Lung (tissue), 12 donors: ENCODE results near the gene PIWIL4. TPM values are rescaled to one million over a fixed set of nuclear protein-coding genes. Genes with fewer than 3 reads are reported as not detected.

Source experiments
- ATAC-seq: fragments of 200-7000 bp; cut with Tn5 transposase; one replicate; pipeline ENCODE4 v1.9.1; 2020; ENCODE audit warnings: moderate number of reproducible peaks; ENCODE audit not compliant: insufficient read depth, low FRiP score
- DNase-seq, 3 donors: peaks; one replicate each; pipeline ENCODE4 v3.0.0-alpha.2; 2013 to 2017
- H3K27ac ChIP-seq, 2 donors: one replicate each; pipeline ENCODE4 v1.5.1; 2013; ENCODE audit warnings: mild to moderate bottlenecking in 2 of 2, moderate library complexity in 2 of 2, control low read depth in 1 of 2, inconsistent platforms in 1 of 2, low read depth in 1 of 2, low read length in 1 of 2
- H3K27me3 ChIP-seq, 3 donors: one replicate each; pipeline ENCODE4 v1.5.1; 2013; ENCODE audit warnings: low read length in 2 of 3; ENCODE audit not compliant: control insufficient read depth in 3 of 3, insufficient read depth in 3 of 3
- H3K36me3 ChIP-seq, 4 donors: one replicate each; pipeline ENCODE4 v1.5.1; 2013; ENCODE audit warnings: low read length in 4 of 4, mild to moderate bottlenecking in 1 of 4, moderate library complexity in 1 of 4; ENCODE audit not compliant: control insufficient read depth in 4 of 4, insufficient read depth in 4 of 4
- H3K4me1 ChIP-seq, 5 donors: one replicate each; pipeline ENCODE4 v1.5.1; 2013; ENCODE audit warnings: low read length in 5 of 5, mild to moderate bottlenecking in 2 of 5, moderate library complexity in 1 of 5; ENCODE audit not compliant: control insufficient read depth in 5 of 5, insufficient read depth in 5 of 5
- H3K4me3 ChIP-seq: one replicate; pipeline ENCODE4 v1.5.1; 2013; ENCODE audit warnings: mild to moderate bottlenecking, control low read depth, moderate library complexity
- H3K9ac ChIP-seq, 2 donors: one replicate each; pipeline ENCODE4 v1.5.1; 2013; ENCODE audit warnings: low read length in 2 of 2, control low read depth in 1 of 2; ENCODE audit not compliant: insufficient read depth in 1 of 2
- H3K9me3 ChIP-seq, 4 donors: one replicate each; pipeline ENCODE4 v1.5.1; 2013; ENCODE audit warnings: low read length in 3 of 4, mild to moderate bottlenecking in 1 of 4, moderate library complexity in 1 of 4; ENCODE audit not compliant: control insufficient read depth in 4 of 4, insufficient read depth in 3 of 4
- CTCF ChIP-seq: IDR thresholded peaks from 2 replicates; pipeline ENCODE4 v1.5.1; 2012; ENCODE audit warnings: mild to moderate bottlenecking; ENCODE audit errors: control extremely low read depth, extremely low read depth
- WGBS, 2 donors: extraction: QIAGEN DNeasy Blood & Tissue Kit; methylation state at CpG; one replicate each; pipeline ENCODE4 v1.1.7; 2013; 5-methylcytosine and 5-hydroxymethylcytosine counted together
- polyA plus RNA-seq, 2 donors: library from polyadenylated mRNA; stranded (reverse); fragments of 200-250 nt; gene quantifications; one replicate each; pipeline ENCODE4 v1.2.1, GENCODE V29; 2013
- total RNA-seq, 2 donors: library from RNA; depleted of rRNA in 1 of 2; stranded (reverse); fragments of >200 nt in 1 of 2; gene quantifications; one replicate each; pipeline ENCODE4 v1.2.1, GENCODE V29; 2014 to 2021
- donor health status: control.
- donor health status: control.
- donor health status: Bipolar disorder and iron deficiency.
- donor health status: healthy.
- donor health status: DM: yes; HTN: yes; CAD: no.

The PIWIL4 gene
- total and polyA plus RNA-seq, 4 donors: 1.8 to 5.8 (median 3.1) TPM

GRCh38 chr11:94558468-94558867 is 8.7 kb upstream of the PIWIL4 start:
- 85 to 93% methylated on average over 1 of the region's 1 CpG for WGBS, 2 donors
- H3K4me3 ChIP-seq: no peak overlapping the region
- H3K27ac ChIP-seq: no peak overlapping the region
- TF ChIP-seq CTCF: no peak
- H3K4me1 ChIP-seq: peaks cover 0 to 4% (median 0%) of the 10 kb centered on the region in 5 donors
- no peak overlapping the region for H3K9ac ChIP-seq
- H3K27me3 ChIP-seq: no peaks in the 10 kb centered on the region
- DNase-seq (no peak), ATAC-seq (no peak)
- H3K36me3 ChIP-seq: no peaks in the 10 kb centered on the region
- no peaks in the 10 kb centered on the region for H3K9me3 ChIP-seq

DNA sequence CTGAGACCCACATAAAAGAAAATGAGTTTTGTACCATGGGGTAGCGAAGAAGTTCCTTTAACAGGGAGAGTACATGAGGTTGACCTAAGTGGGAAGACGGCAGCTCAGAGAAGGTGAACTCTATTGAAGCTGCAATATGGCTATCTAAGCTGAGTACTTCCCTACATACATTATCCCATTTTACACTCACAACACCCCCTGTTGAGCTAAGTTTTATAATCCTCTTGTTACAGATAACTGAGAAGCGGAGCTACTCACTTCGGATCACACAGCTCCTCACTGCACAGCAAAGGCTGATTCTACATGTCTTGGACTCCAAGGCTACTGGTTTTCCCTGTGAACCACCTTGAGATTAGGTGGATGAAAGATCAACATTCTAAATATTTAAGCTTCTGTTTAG is 8.2 kb upstream of the PIWIL4 start:
- Histone ChIP-seq H3K4me3 (no peak overlapping the region), H3K9me3 (no peaks in the 10 kb centered on the region), H3K27me3 (no peaks in the 10 kb centered on the region), H3K27ac (no peak overlapping the region), H3K36me3 (no peaks in the 10 kb centered on the region), H3K4me1 (peaks cover 0 to 4% (median 0%) of the 10 kb centered on the region in 5 donors), H3K9ac (no peak overlapping the region)
- no peak for ATAC-seq
- no peak for DNase-seq
- TF ChIP-seq CTCF: no peak
- WGBS, 2 donors: 91 to 96% methylated on average over 4 of the region's 4 CpGs

DNA sequence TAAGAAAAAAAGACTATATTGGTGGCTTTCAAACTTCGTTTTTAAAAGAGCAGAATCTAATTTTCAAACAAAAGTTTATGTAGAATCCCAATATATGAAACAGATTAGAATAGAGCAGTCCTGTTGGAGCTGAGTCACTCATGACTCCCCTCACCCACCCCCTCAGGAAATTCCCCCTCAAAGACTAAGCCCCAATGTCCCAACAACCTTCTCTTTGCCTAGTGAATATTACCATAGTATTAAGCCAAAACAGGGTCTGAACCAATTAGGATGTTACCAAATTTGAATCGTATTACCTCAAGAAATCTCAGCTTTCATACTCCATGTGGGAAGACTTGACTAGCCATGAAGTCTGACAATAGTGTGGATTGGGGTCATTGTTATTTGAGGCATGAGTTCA is 7.8 kb upstream of the PIWIL4 start:
- no peak for TF ChIP-seq CTCF
- WGBS, 2 donors: 69 to 86% methylated on average over 2 of the region's 2 CpGs

DNA sequence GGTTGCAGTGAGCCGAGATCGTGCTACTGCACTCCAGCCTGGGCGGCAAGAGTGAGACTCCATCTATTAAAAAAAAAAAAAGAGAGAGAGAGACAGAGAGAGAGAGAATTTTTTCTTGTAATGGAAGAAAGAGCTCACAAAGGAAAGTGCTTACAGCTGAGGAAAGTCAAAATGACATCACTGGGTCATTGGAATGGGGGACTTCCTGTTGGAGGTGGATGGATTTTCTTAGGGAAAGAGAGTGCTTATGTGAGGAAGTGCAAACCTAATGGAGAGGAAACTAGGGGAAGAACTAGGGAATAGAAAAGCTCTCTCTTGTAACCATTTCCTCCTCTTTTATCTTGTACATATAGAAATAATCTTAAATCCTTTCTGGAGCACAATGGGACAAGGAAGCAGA is 6.3 kb upstream of the PIWIL4 start:
- no peaks in the 10 kb centered on the region for H3K27me3 ChIP-seq
- TF ChIP-seq CTCF: no peak
- no peak overlapping the region for H3K27ac ChIP-seq
- WGBS, 2 donors: 95% methylated on average over 3 of the region's 3 CpGs
- H3K9ac ChIP-seq: no peak overlapping the region
- H3K4me3 ChIP-seq: no peak overlapping the region
- DNase-seq (no peak), ATAC-seq (no peak)
- no peaks in the 10 kb centered on the region for H3K9me3 ChIP-seq
- no peaks in the 10 kb centered on the region for H3K36me3 ChIP-seq
- H3K4me1 ChIP-seq: peaks cover 0 to 4% (median 0%) of the 10 kb centered on the region in 5 donors

More for the DNA sequence above, 7.8 kb upstream of the PIWIL4 start:
- Histone ChIP-seq H3K27ac (no peak overlapping the region), H3K4me3 (no peak overlapping the region), H3K27me3 (no peaks in the 10 kb centered on the region), H3K4me1 (peaks cover 0 to 4% (median 0%) of the 10 kb centered on the region in 5 donors), H3K9me3 (no peaks in the 10 kb centered on the region), H3K36me3 (no peaks in the 10 kb centered on the region), H3K9ac (no peak overlapping the region)
- ATAC-seq (no peak), DNase-seq (no peak)
